Mammary epithelial cell (primary cell): Measurements from ENCODE around the gene VAT1L.

Experiments used
- EZH2 ChIP-seq: IDR thresholded peaks from 2 replicates; pipeline ENCODE4 v1.6.1; 2012; ENCODE audit warnings: low read length, inconsistent platforms, borderline replicate concordance
- TF ChIP-seq, protein P1 (sequence below), 2 donors: IDR thresholded peaks in 1 of 2; conservative IDR thresholded peaks in 1 of 2; 2 replicates each; pipeline ENCODE4 v1.5.1; 2011 to 2012; ENCODE audit warnings: inconsistent platforms in 2 of 2, low read length in 2 of 2, mild to moderate bottlenecking in 2 of 2, control low read depth in 1 of 2, low read depth in 1 of 2; ENCODE audit not compliant: insufficient read depth in 1 of 2; ENCODE audit errors: extremely low read depth in 1 of 2

DNA sequence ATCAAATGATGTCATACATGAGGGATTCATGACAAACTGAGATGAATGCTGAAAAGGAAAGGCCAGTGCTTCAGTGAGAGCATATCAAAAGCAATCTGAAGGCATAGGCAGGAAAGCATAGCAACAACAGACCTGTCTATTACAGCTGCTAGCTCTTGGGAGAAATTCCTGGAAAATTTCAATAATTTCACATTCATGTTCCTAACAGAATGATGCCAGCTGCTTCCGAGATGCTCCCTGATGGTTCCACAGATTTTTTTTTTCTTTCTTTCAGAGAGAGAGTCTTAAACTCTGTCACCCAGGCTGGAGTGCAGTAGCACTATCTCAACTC is 183.7 kb downstream of the VAT1L start:
- no peak for TF ChIP-seq EZH2
- TF ChIP-seq, protein P1, sequence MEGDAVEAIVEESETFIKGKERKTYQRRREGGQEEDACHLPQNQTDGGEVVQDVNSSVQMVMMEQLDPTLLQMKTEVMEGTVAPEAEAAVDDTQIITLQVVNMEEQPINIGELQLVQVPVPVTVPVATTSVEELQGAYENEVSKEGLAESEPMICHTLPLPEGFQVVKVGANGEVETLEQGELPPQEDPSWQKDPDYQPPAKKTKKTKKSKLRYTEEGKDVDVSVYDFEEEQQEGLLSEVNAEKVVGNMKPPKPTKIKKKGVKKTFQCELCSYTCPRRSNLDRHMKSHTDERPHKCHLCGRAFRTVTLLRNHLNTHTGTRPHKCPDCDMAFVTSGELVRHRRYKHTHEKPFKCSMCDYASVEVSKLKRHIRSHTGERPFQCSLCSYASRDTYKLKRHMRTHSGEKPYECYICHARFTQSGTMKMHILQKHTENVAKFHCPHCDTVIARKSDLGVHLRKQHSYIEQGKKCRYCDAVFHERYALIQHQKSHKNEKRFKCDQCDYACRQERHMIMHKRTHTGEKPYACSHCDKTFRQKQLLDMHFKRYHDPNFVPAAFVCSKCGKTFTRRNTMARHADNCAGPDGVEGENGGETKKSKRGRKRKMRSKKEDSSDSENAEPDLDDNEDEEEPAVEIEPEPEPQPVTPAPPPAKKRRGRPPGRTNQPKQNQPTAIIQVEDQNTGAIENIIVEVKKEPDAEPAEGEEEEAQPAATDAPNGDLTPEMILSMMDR (conservative IDR thresholded peaks at IDR 0.05 in 1 of 2, IDR thresholded peaks at IDR 0.05 in 1 of 2; ENCODE audit: extremely low read depth in 1 of 2, insufficient read depth in 1 of 2, low read depth in 1 of 2, low read length in 2 of 2), result no peak
